Measurements from ENCODE around the gene AK3. TPM values are rescaled to one million over a fixed set of nuclear protein-coding genes. Genes with fewer than 3 reads are reported as not detected.

Gene AK3
- total and polyA plus RNA-seq, 9 of the 15 experiments (the other 6 are each of a cell fraction or from before 2014, with no cell fraction given) = 12.2 to 78.6 (median 41.8) TPM

GRCh38 chr9:4671737-4672136, 69.3 kb downstream of the AK3 start:
- WGBS (ENCODE audit: insufficient coverage, low coverage, missing lambda C conversion rate) = 86% methylated on average over 1 of the region's 1 CpG
- DNase-seq (ENCODE audit: extremely low read depth in 1 of 4, low spot score in 3 of 4) (no peak), FAIRE-seq (no peak), ATAC-seq (no peak)
- Histone ChIP-seq H3K9ac (ENCODE audit: insufficient read depth in 1 of 2, low read depth in 2 of 2, low read length in 2 of 2) (no peak overlapping the region), H3K4me2 (ENCODE audit: insufficient read depth, low read length) (no peak overlapping the region), H3K79me2 (ENCODE audit: control insufficient read depth, insufficient read depth, low read length) (no peaks in the 10 kb centered on the region), H3K4me1 (replicated peaks in 1 of 2; ENCODE audit: control insufficient read depth in 2 of 2, insufficient read depth in 2 of 2, low read length in 2 of 2) (no peaks in the 10 kb centered on the region), H3K27me3 (ENCODE audit: control insufficient read depth in 2 of 2, insufficient read depth in 2 of 2, low read length in 2 of 2) (no peaks in the 10 kb centered on the region), H2AFZ (ENCODE audit: low read depth, low read length) (no peak overlapping the region), H4K20me1 (replicated peaks; ENCODE audit: control insufficient read depth, insufficient read depth, low read length) (no peaks in the 10 kb centered on the region), H3K27ac (ENCODE audit: extremely low read depth, low read depth, low read length) (no peak overlapping the region), H3K4me3 (no peak overlapping the region), H3K9me1 (ENCODE audit: control insufficient read depth, insufficient read depth, low read length) (no peaks in the 10 kb centered on the region), H3K9me3 (replicated peaks; ENCODE audit: control insufficient read depth, insufficient read depth, low read depth, low read length) (no peaks in the 10 kb centered on the region), H3K36me3 (ENCODE audit: control insufficient read depth, insufficient read depth, low read length) (no peaks in the 10 kb centered on the region)
- intact Hi-C loops (cut with micrococcal nuclease) (no loop called here), in situ Hi-C loops (cut with MboI) (no loop called here)
- ChIA-PET CTCF (ENCODE audit: low intra/inter-chr PET ratio) (no interaction called here), POLR2A (no interaction called here)
- no TSS peak for BruUV-seq (replicated peaks)
- TF ChIP-seq ZNF444 (CRISPR knock-in tag; IDR thresholded peaks at IDR 0.05) = no peak
- TF ChIP-seq, protein P1, sequence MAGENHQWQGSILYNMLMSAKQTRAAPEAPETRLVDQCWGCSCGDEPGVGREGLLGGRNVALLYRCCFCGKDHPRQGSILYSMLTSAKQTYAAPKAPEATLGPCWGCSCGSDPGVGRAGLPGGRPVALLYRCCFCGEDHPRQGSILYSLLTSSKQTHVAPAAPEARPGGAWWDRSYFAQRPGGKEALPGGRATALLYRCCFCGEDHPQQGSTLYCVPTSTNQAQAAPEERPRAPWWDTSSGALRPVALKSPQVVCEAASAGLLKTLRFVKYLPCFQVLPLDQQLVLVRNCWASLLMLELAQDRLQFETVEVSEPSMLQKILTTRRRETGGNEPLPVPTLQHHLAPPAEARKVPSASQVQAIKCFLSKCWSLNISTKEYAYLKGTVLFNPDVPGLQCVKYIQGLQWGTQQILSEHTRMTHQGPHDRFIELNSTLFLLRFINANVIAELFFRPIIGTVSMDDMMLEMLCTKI (IDR thresholded peaks at IDR 0.05; ENCODE audit: partially characterized antibody) = no peak
- TF ChIP-seq ZNF347 (CRISPR knock-in tag; IDR thresholded peaks at IDR 0.05; ENCODE audit: low read depth) = no peak
- TF ChIP-seq ZNF274 (IDR thresholded peaks at IDR 0.05; ENCODE audit: borderline replicate concordance, low read depth, low read length) = no peak
- TF ChIP-seq NR2F6 (CRISPR knock-in tag; IDR thresholded peaks at IDR 0.05) = no peak
- TF ChIP-seq CBFA2T2 (conservative IDR thresholded peaks at IDR 0.05) = no peak
- TF ChIP-seq DEAF1 (CRISPR knock-in tag; IDR thresholded peaks at IDR 0.05) = no peak
- TF ChIP-seq MXI1 (IDR thresholded peaks at IDR 0.05; ENCODE audit: low read depth, low read length) = no peak
- TF ChIP-seq SMAD4 (CRISPR knock-in tag; conservative IDR thresholded peaks at IDR 0.05) = no peak
- TF ChIP-seq ZNF175 (CRISPR knock-in tag; IDR thresholded peaks at IDR 0.05; ENCODE audit: low read depth) = no peak
- TF ChIP-seq PCBP1 (IDR thresholded peaks at IDR 0.05; ENCODE audit: low read depth, low read length, poor library complexity, severe bottlenecking) = no peak
- TF ChIP-seq, protein P2, sequence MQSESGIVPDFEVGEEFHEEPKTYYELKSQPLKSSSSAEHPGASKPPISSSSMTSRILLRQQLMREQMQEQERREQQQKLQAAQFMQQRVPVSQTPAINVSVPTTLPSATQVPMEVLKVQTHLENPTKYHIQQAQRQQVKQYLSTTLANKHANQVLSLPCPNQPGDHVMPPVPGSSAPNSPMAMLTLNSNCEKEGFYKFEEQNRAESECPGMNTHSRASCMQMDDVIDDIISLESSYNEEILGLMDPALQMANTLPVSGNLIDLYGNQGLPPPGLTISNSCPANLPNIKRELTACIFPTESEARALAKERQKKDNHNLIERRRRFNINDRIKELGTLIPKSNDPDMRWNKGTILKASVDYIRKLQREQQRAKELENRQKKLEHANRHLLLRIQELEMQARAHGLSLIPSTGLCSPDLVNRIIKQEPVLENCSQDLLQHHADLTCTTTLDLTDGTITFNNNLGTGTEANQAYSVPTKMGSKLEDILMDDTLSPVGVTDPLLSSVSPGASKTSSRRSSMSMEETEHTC (IDR thresholded peaks at IDR 0.05) = no peak
- no peak for TF ChIP-seq TAF9B (IDR thresholded peaks at IDR 0.05; ENCODE audit: partially characterized antibody)
- TF ChIP-seq, protein P3, sequence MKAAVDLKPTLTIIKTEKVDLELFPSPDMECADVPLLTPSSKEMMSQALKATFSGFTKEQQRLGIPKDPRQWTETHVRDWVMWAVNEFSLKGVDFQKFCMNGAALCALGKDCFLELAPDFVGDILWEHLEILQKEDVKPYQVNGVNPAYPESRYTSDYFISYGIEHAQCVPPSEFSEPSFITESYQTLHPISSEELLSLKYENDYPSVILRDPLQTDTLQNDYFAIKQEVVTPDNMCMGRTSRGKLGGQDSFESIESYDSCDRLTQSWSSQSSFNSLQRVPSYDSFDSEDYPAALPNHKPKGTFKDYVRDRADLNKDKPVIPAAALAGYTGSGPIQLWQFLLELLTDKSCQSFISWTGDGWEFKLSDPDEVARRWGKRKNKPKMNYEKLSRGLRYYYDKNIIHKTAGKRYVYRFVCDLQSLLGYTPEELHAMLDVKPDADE (conservative IDR thresholded peaks at IDR 0.05; ENCODE audit: control insufficient read depth, low read depth, low read length) = no peak
- TF ChIP-seq, protein P4, sequence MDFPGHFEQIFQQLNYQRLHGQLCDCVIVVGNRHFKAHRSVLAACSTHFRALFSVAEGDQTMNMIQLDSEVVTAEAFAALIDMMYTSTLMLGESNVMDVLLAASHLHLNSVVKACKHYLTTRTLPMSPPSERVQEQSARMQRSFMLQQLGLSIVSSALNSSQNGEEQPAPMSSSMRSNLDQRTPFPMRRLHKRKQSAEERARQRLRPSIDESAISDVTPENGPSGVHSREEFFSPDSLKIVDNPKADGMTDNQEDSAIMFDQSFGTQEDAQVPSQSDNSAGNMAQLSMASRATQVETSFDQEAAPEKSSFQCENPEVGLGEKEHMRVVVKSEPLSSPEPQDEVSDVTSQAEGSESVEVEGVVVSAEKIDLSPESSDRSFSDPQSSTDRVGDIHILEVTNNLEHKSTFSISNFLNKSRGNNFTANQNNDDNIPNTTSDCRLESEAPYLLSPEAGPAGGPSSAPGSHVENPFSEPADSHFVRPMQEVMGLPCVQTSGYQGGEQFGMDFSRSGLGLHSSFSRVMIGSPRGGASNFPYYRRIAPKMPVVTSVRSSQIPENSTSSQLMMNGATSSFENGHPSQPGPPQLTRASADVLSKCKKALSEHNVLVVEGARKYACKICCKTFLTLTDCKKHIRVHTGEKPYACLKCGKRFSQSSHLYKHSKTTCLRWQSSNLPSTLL (IDR thresholded peaks at IDR 0.05) = no peak
- TF ChIP-seq ZZZ3 (IDR thresholded peaks at IDR 0.05) = no peak
- TF ChIP-seq ZBTB17 (CRISPR knock-in tag; IDR thresholded peaks at IDR 0.05) = no peak

Measured in K562 (cell line).